ENCODE results near the gene BEGAIN. TPM values are rescaled to one million over a fixed set of nuclear protein-coding genes. Genes with fewer than 3 reads are reported as not detected.

Gene BEGAIN
- polyA plus RNA-seq, 2 donors, result 0.28 to 0.88 TPM

DNA sequence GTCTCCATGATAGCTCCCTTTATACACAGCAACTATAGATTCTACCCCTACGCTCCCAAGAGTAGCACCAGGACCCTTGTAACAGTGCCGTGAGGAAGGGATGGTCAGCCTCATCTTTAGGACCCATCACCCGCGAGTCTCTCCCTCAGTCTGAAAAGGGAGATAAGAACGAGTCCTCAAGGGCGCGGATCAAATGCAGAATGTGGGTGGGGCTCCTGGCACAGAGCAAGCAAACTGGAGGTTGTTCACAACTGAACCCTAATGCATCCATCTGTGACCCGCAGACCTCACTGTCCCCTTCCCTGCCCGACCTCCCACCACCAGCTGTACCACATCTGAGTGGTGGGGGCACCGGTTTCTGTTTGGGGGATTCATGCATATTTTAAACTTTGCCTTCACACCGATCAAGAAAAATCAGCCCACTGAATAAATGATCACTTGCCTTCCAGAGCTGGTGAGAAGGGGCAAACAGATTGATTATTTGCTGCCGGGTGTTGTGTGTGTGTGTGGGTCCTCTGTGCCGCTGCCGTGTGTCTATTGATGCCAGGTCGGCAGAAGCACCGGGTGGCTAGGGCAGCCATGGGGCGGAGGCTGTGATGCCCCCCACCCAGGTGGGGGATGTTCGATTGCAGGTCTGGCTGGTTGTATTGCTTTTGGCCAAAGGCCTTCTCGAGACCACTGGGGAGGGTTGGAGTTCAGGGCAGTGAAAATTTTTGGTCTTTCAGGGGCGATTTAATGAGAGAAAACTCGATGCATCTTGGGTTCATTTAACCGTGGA lies 35.7 kb upstream of the BEGAIN start:
- Histone ChIP-seq H3K27me3 (ENCODE audit: control insufficient read depth in 1 of 2, insufficient read depth in 2 of 2, low read length in 2 of 2) (peaks cover 0 to 4% of the 10 kb centered on the region in 2 donors), H3K9me3 (ENCODE audit: control insufficient read depth in 2 of 2, insufficient read depth in 1 of 2, low read depth in 1 of 2, low read length in 1 of 2) (peaks cover 0 to 5% of the 10 kb centered on the region in 2 donors)
- 68 to 71% methylated on average over 22 of the region's 22 CpGs for WGBS, 2 donors

DNA sequence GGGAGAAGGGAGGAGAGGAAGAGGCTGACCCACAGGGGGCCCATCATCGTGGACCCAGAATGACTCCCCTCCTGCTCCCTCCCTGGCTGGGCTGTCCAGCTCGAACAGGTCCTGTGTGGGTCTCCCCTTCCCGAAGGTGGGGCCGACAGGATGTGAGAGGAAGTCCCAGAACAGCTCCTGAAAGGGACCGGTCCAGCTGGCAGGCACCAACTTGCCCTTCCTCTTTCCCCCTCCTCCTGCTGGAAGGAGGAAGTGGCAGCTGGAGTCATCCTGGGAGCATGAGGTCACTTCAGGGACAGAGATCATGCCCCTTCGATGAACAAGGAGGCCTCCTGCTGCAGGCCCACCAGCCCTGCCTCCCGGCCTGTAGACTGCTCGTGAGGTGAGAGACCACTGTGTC lies 35.0 kb upstream of the BEGAIN start:
- H3K9me3 ChIP-seq (ENCODE audit: control insufficient read depth in 2 of 2, insufficient read depth in 1 of 2, low read depth in 1 of 2, low read length in 1 of 2), result peaks cover 0 to 5% of the 10 kb centered on the region in 2 donors
- peaks cover 0 to 4% of the 10 kb centered on the region in 2 donors for H3K27me3 ChIP-seq (ENCODE audit: control insufficient read depth in 1 of 2, insufficient read depth in 2 of 2, low read length in 2 of 2)
- no peaks in the 10 kb centered on the region for H3K36me3 ChIP-seq (ENCODE audit: control insufficient read depth in 2 of 2, insufficient read depth in 2 of 2, low read length in 1 of 2)
- H3K4me1 ChIP-seq (ENCODE audit: control insufficient read depth in 2 of 2, insufficient read depth in 2 of 2, low read length in 1 of 2), result peaks cover 0 to 5% of the 10 kb centered on the region in 2 donors
- no peak overlapping the region for H3K4me3 ChIP-seq (ENCODE audit: low read depth in 1 of 2, low read length in 2 of 2)
- no peak overlapping the region for H3K27ac ChIP-seq (ENCODE audit: low read depth in 2 of 2, low read length in 1 of 2)
- WGBS, 2 donors, result 44 to 50% methylated on average over 7 to 8 of the region's 8 CpGs

More for the DNA sequence above, 35.7 kb upstream of the BEGAIN start:
- Histone ChIP-seq H3K4me1 (ENCODE audit: control insufficient read depth in 2 of 2, insufficient read depth in 2 of 2, low read length in 1 of 2) (peaks cover 0 to 3% of the 10 kb centered on the region in 2 donors), H3K27ac (ENCODE audit: low read depth in 2 of 2, low read length in 1 of 2) (no peak overlapping the region), H3K4me3 (ENCODE audit: low read depth in 1 of 2, low read length in 2 of 2) (no peak overlapping the region), H3K36me3 (ENCODE audit: control insufficient read depth in 2 of 2, insufficient read depth in 2 of 2, low read length in 1 of 2) (no peaks in the 10 kb centered on the region)

DNA sequence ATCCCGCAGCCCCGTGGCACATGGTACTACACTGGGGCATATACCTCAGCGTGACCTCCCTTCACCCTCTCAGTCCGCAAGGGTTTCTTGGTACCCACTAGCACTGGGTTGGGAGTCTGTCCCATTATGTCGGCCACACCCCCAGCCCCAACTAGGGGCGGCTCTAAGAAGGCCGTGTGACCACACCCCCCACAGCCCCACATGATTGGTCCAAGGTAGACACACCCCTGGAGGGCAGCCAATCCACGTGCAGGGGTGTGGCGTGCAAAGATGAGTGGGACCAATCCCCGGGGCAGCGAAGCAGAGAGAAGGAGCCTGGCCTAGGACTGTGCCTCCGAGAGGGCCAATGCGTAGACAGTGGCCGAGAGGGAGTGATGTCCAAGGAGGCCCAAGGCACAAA lies 34.6 kb upstream of the BEGAIN start:
- peaks cover 0 to 5% of the 10 kb centered on the region in 2 donors for H3K9me3 ChIP-seq (ENCODE audit: control insufficient read depth in 2 of 2, insufficient read depth in 1 of 2, low read depth in 1 of 2, low read length in 1 of 2)
- no peaks in the 10 kb centered on the region for H3K36me3 ChIP-seq (ENCODE audit: control insufficient read depth in 2 of 2, insufficient read depth in 2 of 2, low read length in 1 of 2)
- H3K4me1 ChIP-seq (ENCODE audit: control insufficient read depth in 2 of 2, insufficient read depth in 2 of 2, low read length in 1 of 2), result peaks cover 0 to 5% of the 10 kb centered on the region in 2 donors
- no peak overlapping the region for H3K4me3 ChIP-seq (ENCODE audit: low read depth in 1 of 2, low read length in 2 of 2)
- WGBS, 2 donors, result 81 to 83% methylated on average over 14 of the region's 14 CpGs
- no peak overlapping the region for H3K27ac ChIP-seq (ENCODE audit: low read depth in 2 of 2, low read length in 1 of 2)
- peaks cover 0 to 4% of the 10 kb centered on the region in 2 donors for H3K27me3 ChIP-seq (ENCODE audit: control insufficient read depth in 1 of 2, insufficient read depth in 2 of 2, low read length in 2 of 2)

DNA sequence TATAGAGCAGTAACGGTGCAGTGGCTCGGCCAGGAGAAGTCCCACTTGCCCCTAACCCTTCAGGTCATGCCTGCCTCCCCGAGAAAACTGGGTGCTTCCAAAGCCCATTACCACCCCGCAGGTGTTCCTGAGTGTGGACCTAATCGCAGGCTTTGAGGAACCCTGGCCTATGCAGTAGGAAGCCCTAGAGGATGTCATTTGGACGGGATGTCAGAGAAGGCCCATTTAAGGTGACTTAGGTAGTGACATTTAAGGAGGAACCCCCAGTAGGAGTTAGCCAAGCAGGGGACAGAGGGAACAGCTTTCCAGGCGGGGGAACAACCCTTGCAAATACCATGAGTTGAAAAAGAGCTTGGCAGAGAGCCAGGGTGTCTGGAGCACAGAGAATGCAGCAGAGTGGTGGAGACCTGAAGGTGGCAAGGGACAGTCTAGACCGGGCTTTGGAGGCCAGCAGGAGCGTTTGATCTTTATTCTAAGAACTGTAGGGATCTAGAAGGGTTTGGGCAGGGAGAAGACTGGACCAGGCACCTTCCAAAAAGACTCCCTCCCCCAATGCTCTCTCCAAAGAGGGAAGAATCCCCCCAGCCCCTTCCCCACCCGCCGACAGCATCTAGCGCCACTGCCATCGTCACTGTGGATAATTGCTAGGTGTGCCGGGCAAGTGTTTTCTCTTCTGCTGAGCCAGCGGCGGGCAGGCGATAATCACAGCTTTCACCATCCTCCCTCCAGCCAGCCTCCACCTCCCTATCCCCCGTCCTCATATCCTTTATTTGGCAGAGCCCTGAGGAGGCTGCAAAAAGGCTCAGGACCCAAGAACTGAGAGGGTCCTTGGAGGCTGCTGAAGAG lies 33.3 kb upstream of the BEGAIN start:
- Histone ChIP-seq H3K36me3 (ENCODE audit: control insufficient read depth in 2 of 2, insufficient read depth in 2 of 2, low read length in 1 of 2) (no peaks in the 10 kb centered on the region), H3K27me3 (ENCODE audit: control insufficient read depth in 1 of 2, insufficient read depth in 2 of 2, low read length in 2 of 2) (peaks cover 0 to 4% of the 10 kb centered on the region in 2 donors)
- 87 to 88% methylated on average over 18 of the region's 18 CpGs for WGBS, 2 donors

DNA sequence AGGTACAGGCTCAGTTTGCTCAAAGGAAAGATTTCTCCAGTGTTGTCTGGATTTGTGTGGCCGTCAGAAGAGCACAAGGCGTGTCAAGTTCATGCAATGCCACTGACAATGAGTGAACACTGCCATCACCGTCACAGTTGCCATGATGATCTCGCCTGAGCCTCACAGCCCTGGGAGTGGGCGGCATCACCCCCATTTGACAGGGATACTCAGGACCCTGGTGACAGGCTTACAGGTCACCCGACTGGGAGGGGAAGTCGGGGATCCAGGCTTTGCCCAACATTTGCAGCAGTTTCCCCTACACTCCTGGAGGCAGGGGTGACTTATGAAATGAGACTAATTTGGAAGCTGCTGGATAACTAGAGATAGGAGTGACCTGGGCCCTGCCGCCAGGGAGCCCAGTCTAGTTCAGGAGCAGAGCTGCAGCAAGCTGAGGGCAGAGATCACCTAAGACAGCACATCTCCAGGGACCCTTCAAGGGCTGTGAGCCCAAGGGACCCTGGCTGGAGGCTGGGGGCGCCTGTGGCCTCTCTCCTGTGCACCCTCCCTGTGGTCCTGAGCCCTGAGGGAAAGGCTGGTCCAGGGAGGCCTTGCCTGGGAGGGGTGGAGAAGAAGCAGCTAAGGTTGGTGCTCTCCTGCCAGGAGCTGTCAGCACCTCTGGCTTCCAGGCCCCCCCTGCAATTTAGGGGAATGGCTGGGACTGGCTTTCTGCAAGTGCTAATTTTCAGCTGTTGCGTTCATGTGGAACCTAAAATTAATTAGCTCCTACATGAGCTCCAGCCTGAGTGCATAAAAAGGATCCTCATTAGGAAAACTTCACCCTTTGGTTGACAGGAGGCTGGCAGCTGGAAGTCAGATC lies 32.4 kb upstream of the BEGAIN start:
- Histone ChIP-seq H3K4me3 (ENCODE audit: low read depth in 1 of 2, low read length in 2 of 2) (no peak overlapping the region), H3K4me1 (ENCODE audit: control insufficient read depth in 2 of 2, insufficient read depth in 2 of 2, low read length in 1 of 2) (peaks cover 0 to 5% of the 10 kb centered on the region in 2 donors), H3K9me3 (ENCODE audit: control insufficient read depth in 2 of 2, insufficient read depth in 1 of 2, low read depth in 1 of 2, low read length in 1 of 2) (no peaks in the 10 kb centered on the region), H3K36me3 (ENCODE audit: control insufficient read depth in 2 of 2, insufficient read depth in 2 of 2, low read length in 1 of 2) (no peaks in the 10 kb centered on the region), H3K27ac (ENCODE audit: low read depth in 2 of 2, low read length in 1 of 2) (no peak overlapping the region), H3K27me3 (ENCODE audit: control insufficient read depth in 1 of 2, insufficient read depth in 2 of 2, low read length in 2 of 2) (peaks cover 0 to 4% of the 10 kb centered on the region in 2 donors)
- WGBS, 2 donors, result 87 to 92% methylated on average over 10 of the region's 10 CpGs

More for the DNA sequence above, 33.3 kb upstream of the BEGAIN start:
- H3K4me1 ChIP-seq (ENCODE audit: control insufficient read depth in 2 of 2, insufficient read depth in 2 of 2, low read length in 1 of 2), result peaks cover 0 to 5% of the 10 kb centered on the region in 2 donors
- peaks cover 0 to 2% of the 10 kb centered on the region in 2 donors for H3K9me3 ChIP-seq (ENCODE audit: control insufficient read depth in 2 of 2, insufficient read depth in 1 of 2, low read depth in 1 of 2, low read length in 1 of 2)
- no peak overlapping the region for H3K4me3 ChIP-seq (ENCODE audit: low read depth in 1 of 2, low read length in 2 of 2)
- no peak overlapping the region for H3K27ac ChIP-seq (ENCODE audit: low read depth in 2 of 2, low read length in 1 of 2)

DNA sequence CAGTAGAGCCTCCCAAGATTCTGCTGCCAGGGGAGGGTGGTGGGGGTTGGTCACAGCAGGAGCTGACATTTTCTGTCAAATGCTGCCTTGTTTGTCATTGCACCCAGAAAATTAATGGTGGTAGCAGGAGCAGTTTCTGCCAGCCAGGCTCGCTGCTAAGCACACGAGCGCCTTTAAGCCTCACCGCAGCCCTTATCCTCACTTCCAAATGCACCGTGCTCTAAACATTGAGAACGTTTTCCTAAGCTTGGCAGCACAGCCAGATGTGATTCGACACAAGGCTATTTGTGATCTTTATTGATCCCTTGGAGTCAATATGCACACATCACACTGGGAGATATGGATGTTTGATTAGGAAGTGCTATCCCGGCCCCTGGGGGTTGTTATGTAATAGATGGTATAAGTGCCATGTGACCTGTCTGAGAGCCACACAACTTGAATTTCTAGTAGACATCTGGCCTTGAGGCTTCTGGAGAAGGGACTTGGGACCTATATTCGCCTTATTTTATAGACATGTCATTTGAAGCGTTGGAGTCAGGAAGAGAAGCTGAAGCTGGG lies 31.6 kb upstream of the BEGAIN start:
- Histone ChIP-seq H3K36me3 (ENCODE audit: control insufficient read depth in 2 of 2, insufficient read depth in 2 of 2, low read length in 1 of 2) (no peaks in the 10 kb centered on the region), H3K4me3 (ENCODE audit: low read depth in 1 of 2, low read length in 2 of 2) (no peak overlapping the region), H3K4me1 (ENCODE audit: control insufficient read depth in 2 of 2, insufficient read depth in 2 of 2, low read length in 1 of 2) (peaks cover 0 to 5% of the 10 kb centered on the region in 2 donors), H3K27ac (ENCODE audit: low read depth in 2 of 2, low read length in 1 of 2) (no peak overlapping the region), H3K9me3 (ENCODE audit: control insufficient read depth in 2 of 2, insufficient read depth in 1 of 2, low read depth in 1 of 2, low read length in 1 of 2) (no peaks in the 10 kb centered on the region), H3K27me3 (ENCODE audit: control insufficient read depth in 1 of 2, insufficient read depth in 2 of 2, low read length in 2 of 2) (peaks cover 0 to 4% of the 10 kb centered on the region in 2 donors)
- WGBS, 2 donors, result 48 to 65% methylated on average over 10 of the region's 10 CpGs

DNA sequence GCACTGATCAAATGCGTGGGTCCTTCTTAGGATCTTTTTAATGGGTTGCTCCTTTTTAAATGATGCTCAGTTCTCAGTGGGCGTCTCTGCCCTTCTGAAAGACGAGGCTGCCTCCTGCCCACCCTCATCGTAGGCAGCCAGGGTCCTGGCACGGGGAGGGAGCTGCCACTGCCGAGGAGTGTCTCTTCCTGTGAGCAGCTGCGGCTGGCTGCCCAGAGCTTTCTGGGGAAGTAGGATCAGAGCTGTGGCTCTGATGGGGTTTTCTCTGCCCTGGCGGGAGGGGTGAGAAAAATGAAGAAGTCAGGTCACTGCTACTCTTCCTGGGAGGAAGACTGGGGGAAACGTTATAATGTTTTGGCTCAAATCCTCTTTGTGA lies 31.1 kb upstream of the BEGAIN start:
- WGBS, 2 donors, result 32 to 48% methylated on average over 9 of the region's 9 CpGs
- H3K36me3 ChIP-seq (ENCODE audit: control insufficient read depth in 2 of 2, insufficient read depth in 2 of 2, low read length in 1 of 2), result no peaks in the 10 kb centered on the region
- peaks cover 0 to 5% of the 10 kb centered on the region in 2 donors for H3K4me1 ChIP-seq (ENCODE audit: control insufficient read depth in 2 of 2, insufficient read depth in 2 of 2, low read length in 1 of 2)
- H3K27me3 ChIP-seq (ENCODE audit: control insufficient read depth in 1 of 2, insufficient read depth in 2 of 2, low read length in 2 of 2), result peaks cover 0 to 4% of the 10 kb centered on the region in 2 donors
- H3K9me3 ChIP-seq (ENCODE audit: control insufficient read depth in 2 of 2, insufficient read depth in 1 of 2, low read depth in 1 of 2, low read length in 1 of 2), result no peaks in the 10 kb centered on the region
- no peak overlapping the region for H3K4me3 ChIP-seq (ENCODE audit: low read depth in 1 of 2, low read length in 2 of 2)
- H3K27ac ChIP-seq (ENCODE audit: low read depth in 2 of 2, low read length in 1 of 2), result no peak overlapping the region

DNA sequence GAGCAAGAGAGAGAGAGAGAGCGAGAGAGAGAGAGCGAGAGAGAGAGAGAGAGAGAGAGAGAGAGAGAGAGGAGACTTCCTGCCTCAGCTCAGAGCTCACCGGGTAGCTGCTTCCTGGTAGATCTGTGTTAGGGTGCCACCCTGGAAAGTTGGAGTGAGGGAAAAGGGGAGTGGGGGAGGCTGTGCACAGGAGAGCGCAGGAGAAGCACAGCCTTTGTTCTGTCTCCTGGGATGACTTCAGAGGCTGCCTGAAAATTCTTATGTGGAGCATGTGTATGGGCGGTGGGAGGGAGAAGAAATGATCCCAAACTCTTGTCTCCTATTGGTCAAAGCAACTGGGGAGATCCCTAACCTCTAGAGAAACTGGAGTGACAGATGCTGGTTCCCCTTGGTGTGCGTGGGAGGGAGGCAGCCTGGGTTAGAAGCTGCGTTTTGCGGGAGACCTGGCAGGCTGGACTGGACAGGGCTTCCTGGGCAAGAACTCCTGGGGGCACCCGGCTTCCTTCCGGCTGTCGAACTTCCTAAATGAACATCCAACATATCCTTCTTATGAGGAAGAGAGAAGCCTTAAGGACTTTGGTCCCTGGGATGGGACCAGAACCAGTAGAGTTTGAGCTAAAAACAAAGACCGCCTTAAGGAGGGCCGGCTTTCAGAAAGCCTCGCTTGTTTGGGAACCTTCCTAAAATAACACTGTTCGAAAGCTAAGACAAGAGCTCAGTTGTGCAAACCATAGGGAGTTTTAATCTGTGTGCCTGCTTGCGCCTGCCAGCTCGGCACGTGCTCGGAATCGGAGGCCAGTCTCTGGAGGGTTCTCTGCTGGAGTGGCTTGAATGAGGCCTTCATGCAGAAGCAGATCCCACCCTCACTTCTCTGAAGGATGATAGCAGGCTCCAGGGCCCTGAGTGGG lies 30.4 kb upstream of the BEGAIN start:
- Histone ChIP-seq H3K27ac (ENCODE audit: low read depth in 2 of 2, low read length in 1 of 2) (no peak overlapping the region), H3K4me3 (ENCODE audit: low read depth in 1 of 2, low read length in 2 of 2) (no peak overlapping the region), H3K4me1 (ENCODE audit: control insufficient read depth in 2 of 2, insufficient read depth in 2 of 2, low read length in 1 of 2) (peaks cover 0 to 5% of the 10 kb centered on the region in 2 donors), H3K27me3 (ENCODE audit: control insufficient read depth in 1 of 2, insufficient read depth in 2 of 2, low read length in 2 of 2) (peaks cover 0 to 4% of the 10 kb centered on the region in 2 donors), H3K9me3 (ENCODE audit: control insufficient read depth in 2 of 2, insufficient read depth in 1 of 2, low read depth in 1 of 2, low read length in 1 of 2) (no peaks in the 10 kb centered on the region), H3K36me3 (ENCODE audit: control insufficient read depth in 2 of 2, insufficient read depth in 2 of 2, low read length in 1 of 2) (no peaks in the 10 kb centered on the region)
- 56 to 61% methylated on average over 20 of the region's 20 CpGs for WGBS, 2 donors
